Stimulated activated CD8-positive, alpha-beta memory T cell treated with anti-CD3 and anti-CD28 coated beads, Interleukin-15, amount 100 ng/mL, for 24 hours (primary cell): ENCODE results near the gene SLC6A12.
"Not testable (repeated sequence)": the region's sequence is repeated elsewhere in the genome, so short reads cannot be mapped to it uniquely, and the experiment has no call there.

Experiments
- DNase-seq: peaks from one replicate; pipeline ENCODE4 v3.0.0-alpha.2; 2020; ENCODE audit warnings: low read depth

Gene SLC6A12

DNA sequence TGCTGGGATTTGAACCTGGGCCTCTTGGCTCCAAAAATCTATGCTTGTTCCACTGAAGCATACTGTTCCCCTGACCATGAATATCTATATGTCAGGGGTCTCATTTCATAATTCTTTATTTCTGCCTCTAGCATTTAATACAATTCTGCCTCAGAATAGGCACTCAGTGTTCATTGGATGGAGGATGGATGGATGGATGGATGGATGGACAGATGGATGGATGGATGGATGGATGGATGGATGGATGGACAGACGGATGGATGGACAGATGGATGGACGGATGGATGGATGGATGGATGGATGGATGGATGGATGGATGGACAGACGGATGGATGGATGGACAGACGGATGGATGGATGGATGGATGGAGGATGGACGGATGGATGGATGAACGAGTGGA is 3.1 kb upstream of the SLC6A12 start:
- not testable (repeated sequence) for DNase-seq

GRCh38 chr12:215116-215515 is 1.2 kb upstream of the SLC6A12 start:
- DNase-seq, result no peak

DNA sequence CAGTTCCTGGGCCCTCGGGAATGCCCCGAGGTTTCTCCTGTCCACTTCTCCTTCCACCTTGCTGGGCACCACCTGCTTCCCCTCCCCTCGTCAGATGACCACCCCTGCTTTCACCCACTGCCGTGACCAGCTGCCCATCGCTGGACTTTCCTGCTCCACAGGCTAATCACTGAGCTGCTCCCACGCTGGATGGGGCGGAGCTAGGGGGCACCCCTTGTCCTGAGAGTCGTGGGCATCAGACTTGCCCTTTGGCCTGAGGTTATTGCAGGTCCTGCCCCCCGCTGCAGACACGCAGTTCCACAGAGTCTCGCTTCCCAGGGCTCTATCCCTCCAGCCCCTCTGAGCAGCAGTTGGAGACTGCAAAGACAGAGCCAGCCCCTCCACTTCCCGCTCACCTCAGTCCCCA is 427 bp downstream of the SLC6A12 start:
- DNase-seq, result no peak

- DNase-seq, result no peak
Measured at GRCh38 chr12:212715-213526, 1.0 kb downstream of the SLC6A12 start.

GRCh38 chr12:212415-212714 is 1.6 kb downstream of the SLC6A12 start:
- no peak for DNase-seq

GRCh38 chr12:211639-212414 is 2.1 kb downstream of the SLC6A12 start:
- DNase-seq, result no peak

- DNase-seq, result no peak
Measured at GRCh38 chr12:211142-211465, 2.9 kb downstream of the SLC6A12 start.

- no peak for DNase-seq
Measured at GRCh38 chr12:210277-211141, 3.4 kb downstream of the SLC6A12 start.

GRCh38 chr12:209851-210250 is 4.1 kb downstream of the SLC6A12 start:
- DNase-seq, result no peak

- DNase-seq, result no peak
Measured at GRCh38 chr12:209246-209645, 4.7 kb downstream of the SLC6A12 start.

GRCh38 chr12:208813-209212 is 5.1 kb downstream of the SLC6A12 start:
- DNase-seq, result no peak

DNA sequence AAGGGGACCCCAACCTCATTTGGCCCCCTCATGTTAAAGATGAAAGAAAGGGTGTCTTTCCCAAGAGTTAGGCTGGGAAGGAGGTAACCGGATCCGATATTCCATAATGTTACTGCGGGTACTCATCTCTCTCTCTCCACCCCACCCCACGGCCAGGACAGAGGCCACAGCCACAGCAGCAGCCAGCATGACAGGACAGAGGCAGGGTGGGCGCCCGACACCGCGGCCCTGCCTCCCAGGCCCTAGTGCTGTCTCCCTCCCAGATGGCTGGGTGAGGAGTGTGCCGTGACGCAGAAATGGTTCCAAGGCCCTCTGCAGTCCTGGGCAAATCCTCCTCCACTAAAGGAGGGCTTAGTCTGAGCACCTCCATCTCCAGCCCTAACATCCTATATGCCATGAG is 6.2 kb downstream of the SLC6A12 start:
- DNase-seq, result no peak

DNA sequence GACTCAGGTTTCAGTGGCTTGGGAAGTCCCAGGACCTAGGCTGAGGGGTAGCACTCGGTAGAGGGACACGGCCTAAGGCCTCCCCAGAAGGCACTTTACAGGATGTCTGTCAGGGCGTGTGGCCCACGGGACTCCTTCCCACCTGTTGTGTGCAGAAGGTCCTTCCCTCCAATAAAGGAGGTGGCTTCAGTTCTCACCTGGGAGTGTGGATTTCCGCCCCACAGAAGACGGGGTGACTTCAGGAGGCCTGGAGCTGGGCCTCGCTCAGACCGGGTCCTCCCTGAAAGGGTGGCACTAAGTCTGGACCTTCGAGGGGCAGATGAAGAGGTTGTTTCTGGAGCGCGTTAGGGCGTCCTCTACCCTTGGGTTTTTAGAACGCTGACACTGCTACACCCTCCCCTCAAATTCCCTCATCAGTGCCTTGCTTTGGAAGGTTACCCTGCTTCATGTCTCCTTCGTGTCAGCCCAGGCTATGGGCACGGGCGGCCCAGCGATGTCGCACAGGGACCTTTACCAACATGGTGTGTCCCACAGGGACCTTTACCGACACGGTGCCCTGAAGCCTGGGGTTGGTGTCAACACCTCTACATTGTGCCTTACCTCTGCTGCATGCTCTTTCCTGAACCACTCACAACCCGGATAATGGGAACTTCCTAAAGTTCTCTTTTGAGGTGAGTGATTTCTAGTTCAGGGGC is 7.1 kb downstream of the SLC6A12 start:
- DNase-seq, result no peak

DNA sequence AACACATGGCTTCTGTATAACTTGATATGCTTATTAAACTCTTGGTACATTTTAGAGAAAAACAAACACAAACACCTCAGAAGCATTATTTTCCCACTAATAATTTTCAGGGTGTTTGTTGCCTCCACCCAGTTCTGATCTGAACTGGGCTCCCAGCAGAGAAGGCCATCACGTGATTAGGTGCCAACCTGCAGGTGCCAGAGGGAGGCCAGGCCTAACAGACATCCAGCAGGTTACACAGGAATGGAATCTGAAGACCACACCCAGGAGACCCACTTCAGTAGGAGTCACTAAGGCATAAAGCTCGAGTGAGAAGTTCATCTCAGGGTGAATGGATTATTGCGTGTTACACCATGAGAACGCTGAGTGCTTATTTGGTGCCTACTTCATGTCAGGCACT is 8.9 kb downstream of the SLC6A12 start:
- no peak for DNase-seq

DNA sequence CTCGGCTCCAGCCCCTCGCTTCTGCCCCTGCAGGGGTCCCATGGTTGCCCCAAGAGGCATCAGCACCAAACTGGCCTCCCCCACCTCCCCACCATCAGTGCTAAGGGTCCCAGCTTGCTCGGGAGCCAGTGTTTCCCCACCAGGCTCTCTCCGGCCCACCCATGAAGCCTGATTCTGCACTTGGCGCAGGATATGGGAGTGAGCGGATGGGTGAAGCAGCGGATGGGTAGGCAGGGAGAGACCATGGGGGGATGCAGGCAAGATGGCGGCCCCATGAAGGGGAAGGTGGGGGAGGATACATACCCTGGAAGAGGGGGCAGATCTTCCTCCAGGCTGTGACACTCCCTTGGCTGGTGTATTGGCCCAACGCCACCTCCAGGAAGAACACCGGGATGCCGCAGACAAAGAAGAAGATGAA is 9.7 kb downstream of the SLC6A12 start:
- DNase-seq, result no peak

DNA sequence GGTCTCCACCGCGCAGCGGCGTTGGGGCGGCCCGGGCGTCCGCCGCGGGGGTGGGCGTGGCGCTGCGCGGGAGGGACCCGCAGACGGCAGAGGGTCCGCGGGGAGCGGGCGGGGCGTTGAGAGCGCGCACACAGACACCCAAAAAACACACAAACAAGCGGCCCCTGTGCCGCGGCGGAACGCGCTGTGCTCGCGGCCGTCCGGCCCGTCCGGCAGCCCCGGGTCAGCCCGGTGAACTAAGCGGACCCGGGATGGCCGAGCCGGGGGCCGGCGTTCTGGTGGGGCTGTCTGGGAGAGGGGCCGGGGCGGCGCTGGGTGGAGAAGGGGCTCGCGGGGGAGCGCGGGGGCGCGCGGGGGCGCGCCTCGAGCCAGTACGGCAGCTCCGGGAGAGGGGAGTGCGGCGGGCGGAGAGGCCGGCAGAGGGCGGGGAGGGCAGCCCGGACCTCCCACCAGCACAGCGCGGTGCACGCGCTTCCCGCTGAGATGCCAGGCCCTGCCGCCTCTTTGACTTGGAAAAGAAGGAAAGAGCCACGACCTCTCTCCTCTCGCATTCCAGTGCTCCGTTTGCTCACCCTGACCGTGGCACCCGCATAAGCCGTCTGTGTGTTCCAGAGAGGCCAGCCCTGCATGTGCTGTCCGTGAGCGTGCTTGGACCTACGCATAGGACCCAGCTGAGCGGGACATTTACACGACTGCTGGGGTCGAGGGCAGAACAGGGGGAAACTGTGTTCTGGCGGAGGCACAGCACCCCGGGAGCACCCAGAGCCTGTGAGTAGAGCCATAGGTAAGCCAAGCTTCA is 10.3 kb downstream of the SLC6A12 start:
- DNase-seq, result no peak

DNA sequence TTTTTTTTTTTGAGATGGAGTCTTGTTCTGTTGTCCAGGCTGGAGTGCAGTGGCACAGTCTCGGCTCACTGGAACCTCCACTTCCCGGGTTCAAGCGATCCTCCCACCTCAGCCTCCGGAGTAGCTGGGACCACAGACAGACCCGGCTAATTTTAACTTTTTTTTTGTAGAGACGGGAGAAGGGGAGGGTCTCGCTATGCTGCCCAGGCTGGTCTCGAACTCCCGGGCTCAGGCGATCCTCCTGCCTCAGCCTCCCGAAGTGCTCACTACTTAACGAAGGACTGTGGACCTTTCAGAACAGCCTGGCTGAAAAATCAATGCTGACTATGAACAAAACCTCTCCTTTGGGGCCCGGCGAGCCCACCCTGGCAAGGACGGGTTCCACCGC is 10.9 kb downstream of the SLC6A12 start:
- no peak for DNase-seq

GRCh38 chr12:202081-202731 is 11.8 kb downstream of the SLC6A12 start:
- no peak for DNase-seq

DNA sequence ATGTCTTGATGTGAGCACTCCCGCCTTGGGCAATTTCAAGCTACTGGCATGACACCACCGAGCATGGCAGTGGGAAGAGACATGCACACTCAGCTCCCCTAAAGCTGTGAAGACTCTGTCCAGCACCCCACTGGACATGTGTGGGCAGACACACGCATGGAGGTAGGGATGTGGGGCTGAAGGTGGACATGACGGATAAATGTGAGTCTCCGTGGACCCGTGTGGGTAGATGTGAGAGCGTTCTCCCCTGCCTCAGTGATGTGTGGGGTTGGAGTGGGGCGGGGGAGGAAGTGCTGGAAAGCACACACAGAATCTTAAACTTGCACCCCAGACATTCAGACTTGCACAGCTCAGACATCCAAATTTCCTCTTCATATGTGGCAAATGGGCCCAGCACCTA is 12.6 kb downstream of the SLC6A12 start:
- no peak for DNase-seq

- DNase-seq, result no peak
Measured at GRCh38 chr12:198705-199104, 15.3 kb downstream of the SLC6A12 start.
